ENCODE measurements around the gene CYP2W1. TPM values are rescaled to one million over a fixed set of nuclear protein-coding genes. Genes with fewer than 3 reads are reported as not detected.
"Not testable (repeated sequence)": the region's sequence is repeated elsewhere in the genome, so short reads cannot be mapped to it uniquely, and the experiment has no call there.

The CYP2W1 gene
- total RNA-seq, 1 experiment from 2014 or later, result not detected

- H3K4me1 ChIP-seq (ENCODE audit: low read length), result peaks cover 22% of the 10 kb centered on the region
- no peak overlapping the region for H2AFZ ChIP-seq (ENCODE audit: low read length)
- no peaks in the 10 kb centered on the region for H3K27me3 ChIP-seq (ENCODE audit: low read length)
- no peak for DNase-seq
- no peaks in the 10 kb centered on the region for H3K79me2 ChIP-seq (ENCODE audit: low read length)
- H3K36me3 ChIP-seq (ENCODE audit: insufficient read depth, low read length), result no peaks in the 10 kb centered on the region
- no peak overlapping the region for H3K27ac ChIP-seq (ENCODE audit: low read length)
- H3K4me2 ChIP-seq (ENCODE audit: low read depth, low read length, poor library complexity, severe bottlenecking), result no peak overlapping the region
- no peak overlapping the region for H3K4me3 ChIP-seq (ENCODE audit: low read length)
- H3K9me2 ChIP-seq (replicated peaks; ENCODE audit: insufficient read depth, low read length), result no peaks in the 10 kb centered on the region
- no peak overlapping the region for H3K9ac ChIP-seq (ENCODE audit: low read length)
- no peaks in the 10 kb centered on the region for H3K9me3 ChIP-seq (ENCODE audit: low read length)
- H4K20me1 ChIP-seq (ENCODE audit: insufficient read depth, low read depth, low read length), result no peaks in the 10 kb centered on the region
Measured at GRCh38 chr7:956031-956430, 26.9 kb upstream of the CYP2W1 start.

GRCh38 chr7:957418-958220, 25.4 kb upstream of the CYP2W1 start:
- H3K79me2 ChIP-seq (ENCODE audit: low read length), result no peaks in the 10 kb centered on the region
- H3K4me2 ChIP-seq (ENCODE audit: low read depth, low read length, poor library complexity, severe bottlenecking), result no peak overlapping the region
- no peaks in the 10 kb centered on the region for H3K9me2 ChIP-seq (replicated peaks; ENCODE audit: insufficient read depth, low read length)
- H3K4me1 ChIP-seq (ENCODE audit: low read length), result peaks cover 22% of the 10 kb centered on the region
- no peaks in the 10 kb centered on the region for H4K20me1 ChIP-seq (ENCODE audit: insufficient read depth, low read depth, low read length)
- no peaks in the 10 kb centered on the region for H3K36me3 ChIP-seq (ENCODE audit: insufficient read depth, low read length)
- no peak overlapping the region for H3K27ac ChIP-seq (ENCODE audit: low read length)
- no peak overlapping the region for H2AFZ ChIP-seq (ENCODE audit: low read length)
- H3K9ac ChIP-seq (ENCODE audit: low read length), result 0 out of 2 replicates have a peak overlapping the region, but pooled peaks have one; percentile 17
- no peak overlapping the region for H3K4me3 ChIP-seq (ENCODE audit: low read length)
- DNase-seq, result peak; percentile 77
- no peaks in the 10 kb centered on the region; the same call in 1 of the 2 replicates for H3K9me3 ChIP-seq (ENCODE audit: low read length)
- no peaks in the 10 kb centered on the region for H3K27me3 ChIP-seq (ENCODE audit: low read length)

DNA sequence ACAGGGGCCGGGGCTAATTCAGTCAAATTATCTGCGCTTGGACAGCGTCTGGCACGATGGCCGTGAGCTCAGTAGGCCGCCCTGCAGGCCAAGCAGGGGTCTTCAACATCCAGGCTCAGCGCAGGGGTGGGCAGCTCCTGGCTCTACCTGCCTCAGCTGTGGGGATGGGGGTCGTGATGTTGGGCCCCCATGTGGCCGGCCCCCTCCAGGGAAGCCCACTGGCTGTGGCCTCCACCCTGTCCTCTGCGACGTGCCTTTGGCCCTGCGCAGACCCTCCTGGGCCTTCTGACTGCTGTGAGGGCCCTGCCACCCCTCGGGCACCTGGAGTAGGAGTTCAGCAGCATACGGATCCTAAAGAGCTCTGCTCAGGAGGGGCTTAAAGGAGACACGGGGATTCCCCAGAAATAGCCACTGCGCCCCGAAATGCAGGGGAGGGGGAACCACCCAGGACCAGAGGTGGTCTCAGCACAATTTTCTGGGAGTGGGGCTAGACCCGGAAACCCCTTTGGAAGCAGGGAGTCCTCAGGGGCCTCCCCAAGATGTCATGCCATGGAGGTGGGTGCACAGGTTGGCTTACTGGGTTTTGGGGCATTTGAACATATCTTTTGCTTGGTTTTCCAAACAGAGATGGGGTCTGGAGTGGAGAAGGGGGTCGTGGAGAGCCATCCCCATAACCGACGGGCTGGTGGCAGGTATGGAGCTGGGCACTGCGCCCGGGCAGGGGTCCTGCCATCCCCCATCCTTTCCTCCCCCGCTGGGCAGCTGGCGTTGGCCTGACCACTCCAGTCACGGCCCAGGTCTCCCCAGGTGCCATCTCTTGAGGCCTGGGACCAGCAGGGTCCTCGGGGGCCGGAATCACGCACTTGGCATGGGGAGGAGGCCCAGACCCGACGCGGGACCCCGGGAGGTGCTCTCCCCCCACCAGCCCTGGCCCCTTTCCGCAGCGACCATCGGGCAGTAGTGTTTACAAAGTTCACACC, 24.5 kb upstream of the CYP2W1 start:
- Histone ChIP-seq H3K27me3 (ENCODE audit: low read length) (no peaks in the 10 kb centered on the region), H4K20me1 (ENCODE audit: insufficient read depth, low read depth, low read length) (no peaks in the 10 kb centered on the region)

DNA sequence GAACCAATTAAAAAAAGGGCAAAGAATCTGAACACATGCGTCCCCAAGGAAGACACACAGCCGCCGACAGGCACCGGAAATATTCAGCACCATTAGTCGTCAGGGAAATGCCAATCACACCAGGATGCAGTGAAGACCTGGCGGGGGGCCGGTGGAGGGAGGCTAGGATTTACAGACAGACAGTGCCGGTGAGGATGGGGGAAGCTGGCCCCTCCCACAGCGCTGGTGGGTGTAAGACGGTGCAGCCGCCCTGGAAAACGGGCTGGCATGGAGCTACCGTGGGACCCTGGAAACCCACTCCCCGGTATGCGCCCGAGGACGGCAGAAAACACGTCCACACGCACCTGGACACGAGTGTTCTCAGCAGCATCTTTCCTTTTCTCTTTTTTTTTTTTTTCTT, 23.7 kb upstream of the CYP2W1 start:
- no peak for DNase-seq
- Histone ChIP-seq H3K9me3 (ENCODE audit: low read length) (no peaks in the 10 kb centered on the region; the same call in 1 of the 2 replicates), H3K27ac (ENCODE audit: low read length) (no peak overlapping the region), H2AFZ (ENCODE audit: low read length) (no peak overlapping the region), H3K9ac (ENCODE audit: low read length) (no peak overlapping the region), H3K4me1 (ENCODE audit: low read length) (peaks cover 22% of the 10 kb centered on the region), H3K36me3 (ENCODE audit: insufficient read depth, low read length) (no peaks in the 10 kb centered on the region), H3K9me2 (replicated peaks; ENCODE audit: insufficient read depth, low read length) (no peaks in the 10 kb centered on the region), H3K4me2 (ENCODE audit: low read depth, low read length, poor library complexity, severe bottlenecking) (no peak overlapping the region), H4K20me1 (ENCODE audit: insufficient read depth, low read depth, low read length) (no peaks in the 10 kb centered on the region), H3K27me3 (ENCODE audit: low read length) (no peaks in the 10 kb centered on the region), H3K4me3 (ENCODE audit: low read length) (no peak overlapping the region), H3K79me2 (ENCODE audit: low read length) (no peaks in the 10 kb centered on the region)

More for the DNA sequence above, 24.5 kb upstream of the CYP2W1 start:
- H3K9me2 ChIP-seq (replicated peaks; ENCODE audit: insufficient read depth, low read length), result no peaks in the 10 kb centered on the region
- H3K36me3 ChIP-seq (ENCODE audit: insufficient read depth, low read length), result no peaks in the 10 kb centered on the region
- H3K4me3 ChIP-seq (ENCODE audit: low read length), result no peak overlapping the region
- peaks cover 22% of the 10 kb centered on the region for H3K4me1 ChIP-seq (ENCODE audit: low read length)
- no peaks in the 10 kb centered on the region for H3K79me2 ChIP-seq (ENCODE audit: low read length)
- H3K9ac ChIP-seq (ENCODE audit: low read length), result 0 out of 2 replicates have a peak overlapping the region, but pooled peaks have one; percentile 17
- H3K4me2 ChIP-seq (ENCODE audit: low read depth, low read length, poor library complexity, severe bottlenecking), result no peak overlapping the region
- H2AFZ ChIP-seq (ENCODE audit: low read length), result no peak overlapping the region
- no peaks in the 10 kb centered on the region; the same call in 1 of the 2 replicates for H3K9me3 ChIP-seq (ENCODE audit: low read length)
- DNase-seq, result no peak
- H3K27ac ChIP-seq (ENCODE audit: low read length), result no peak overlapping the region

DNA sequence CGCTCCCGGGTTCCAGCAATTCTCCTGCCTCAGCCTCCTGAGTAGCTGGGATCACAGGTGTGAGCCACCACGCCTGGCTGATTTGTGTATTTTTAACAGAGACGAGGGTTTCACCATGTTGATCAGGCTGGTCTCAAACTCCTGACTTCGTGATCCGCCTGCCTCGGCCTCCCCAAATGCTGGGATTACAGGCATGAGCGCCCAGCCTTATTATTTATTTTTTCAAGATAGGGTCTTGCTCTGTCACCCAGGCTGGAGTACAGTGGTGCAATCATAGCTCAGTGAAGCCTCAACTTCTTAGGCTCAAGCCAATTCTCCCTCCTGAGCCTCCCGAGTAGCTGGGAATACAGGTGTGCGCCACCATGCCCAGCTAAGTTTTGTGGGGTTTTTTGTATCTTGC, 23.2 kb upstream of the CYP2W1 start:
- DNase-seq; H2AFZ ChIP-seq (ENCODE audit: low read length); H3K9me2 ChIP-seq (replicated peaks; ENCODE audit: insufficient read depth, low read length); H3K27ac ChIP-seq (ENCODE audit: low read length); H3K36me3 ChIP-seq (ENCODE audit: insufficient read depth, low read length); H3K4me3 ChIP-seq (ENCODE audit: low read length); H4K20me1 ChIP-seq (ENCODE audit: insufficient read depth, low read depth, low read length); H3K79me2 ChIP-seq (ENCODE audit: low read length); H3K27me3 ChIP-seq (ENCODE audit: low read length); H3K9ac ChIP-seq (ENCODE audit: low read length); H3K9me3 ChIP-seq (ENCODE audit: low read length); H3K4me2 ChIP-seq (ENCODE audit: low read depth, low read length, poor library complexity, severe bottlenecking): not testable (repeated sequence)
- H3K4me1 ChIP-seq (ENCODE audit: low read length), result peaks cover 22% of the 10 kb centered on the region

- Histone ChIP-seq H3K9me3 (ENCODE audit: low read length) (no peaks in the 10 kb centered on the region; the same call in 1 of the 2 replicates), H2AFZ (ENCODE audit: low read length) (no peak overlapping the region), H4K20me1 (ENCODE audit: insufficient read depth, low read depth, low read length) (no peaks in the 10 kb centered on the region), H3K27ac (ENCODE audit: low read length) (no peak overlapping the region), H3K27me3 (ENCODE audit: low read length) (no peaks in the 10 kb centered on the region), H3K9ac (ENCODE audit: low read length) (no peak overlapping the region), H3K79me2 (ENCODE audit: low read length) (no peaks in the 10 kb centered on the region), H3K4me2 (ENCODE audit: low read depth, low read length, poor library complexity, severe bottlenecking) (no peak overlapping the region), H3K9me2 (replicated peaks; ENCODE audit: insufficient read depth, low read length) (no peaks in the 10 kb centered on the region), H3K4me1 (ENCODE audit: low read length) (peaks cover 22% of the 10 kb centered on the region), H3K36me3 (ENCODE audit: insufficient read depth, low read length) (no peaks in the 10 kb centered on the region), H3K4me3 (ENCODE audit: low read length) (no peak overlapping the region)
- no peak for DNase-seq
Measured at GRCh38 chr7:960269-960871, 22.6 kb upstream of the CYP2W1 start.

GRCh38 chr7:960972-961371, 22.0 kb upstream of the CYP2W1 start:
- H2AFZ ChIP-seq (ENCODE audit: low read length); H3K4me3 ChIP-seq (ENCODE audit: low read length); H3K4me2 ChIP-seq (ENCODE audit: low read depth, low read length, poor library complexity, severe bottlenecking): not testable (repeated sequence)

More at GRCh38 chr7:960972-961371, 22.0 kb upstream of the CYP2W1 start:
- H3K36me3 ChIP-seq (ENCODE audit: insufficient read depth, low read length); H3K9ac ChIP-seq (ENCODE audit: low read length); H3K27ac ChIP-seq (ENCODE audit: low read length); H3K9me2 ChIP-seq (replicated peaks; ENCODE audit: insufficient read depth, low read length); H3K79me2 ChIP-seq (ENCODE audit: low read length); H3K27me3 ChIP-seq (ENCODE audit: low read length); H3K9me3 ChIP-seq (ENCODE audit: low read length); DNase-seq; H4K20me1 ChIP-seq (ENCODE audit: insufficient read depth, low read depth, low read length): not testable (repeated sequence)
- peaks cover 22% of the 10 kb centered on the region for H3K4me1 ChIP-seq (ENCODE audit: low read length)

Data from Karpas-422 (cell line).